Keratinocyte (primary cell): ENCODE measurements around the gene GAB2. TPM values are rescaled to one million over a fixed set of nuclear protein-coding genes. Genes with fewer than 3 reads are reported as not detected.

ENCODE experiments used
- DNase-seq: peaks from one replicate; pipeline ENCODE4 v3.0.0-alpha.2; 2011; ENCODE audit warnings: low read depth, missing footprints, low spot score
- FAIRE-seq: peaks from 2 replicates; lab custom pipeline; 2011; peaks lifted over from hg19 to GRCh38; lab: Jason Lieb, UNC
- H2AFZ ChIP-seq: 2 replicates; pipeline ENCODE4 v1.6.0; 2012; ENCODE audit warnings: low read length, control low read depth, inconsistent platforms; ENCODE audit not compliant: control insufficient read depth
- H3K27ac ChIP-seq: 2 replicates; pipeline ENCODE4 v1.5.1; 2011; ENCODE audit warnings: low read length; ENCODE audit not compliant: control insufficient read depth, insufficient read depth
- H3K27me3 ChIP-seq: 3 replicates; pipeline ENCODE4 v1.6.0; 2011; ENCODE audit warnings: low read length; ENCODE audit not compliant: control insufficient read depth, insufficient read depth; ENCODE audit errors: extremely low read depth
- H3K36me3 ChIP-seq, 2 experiments: 2 replicates in 1 of 2; 3 replicates in 1 of 2; pipeline ENCODE4 v1.5.1; 2011; ENCODE audit warnings: low read length in 2 of 2, mild to moderate bottlenecking in 1 of 2; ENCODE audit not compliant: control insufficient read depth in 2 of 2, insufficient read depth in 2 of 2; ENCODE audit errors: extremely low read depth in 1 of 2
- H3K4me1 ChIP-seq: 3 replicates; pipeline ENCODE4 v1.5.1; 2011; ENCODE audit warnings: low read length; ENCODE audit not compliant: control insufficient read depth, insufficient read depth; ENCODE audit errors: extremely low read depth
- H3K4me2 ChIP-seq: 3 replicates; pipeline ENCODE4 v1.6.0; 2011; ENCODE audit warnings: low read depth, low read length; ENCODE audit not compliant: control insufficient read depth, insufficient read depth; ENCODE audit errors: extremely low read depth
- H3K4me3 ChIP-seq, 3 experiments: fragments of 200-600 bp in 1 of 3; sonication (generic) in 1 of 3; 2 replicates in 2 of 3; 3 replicates in 1 of 3; pipeline ENCODE4 v1.5.1; 2011 to 2016; ENCODE audit warnings: low read length in 3 of 3, mild to moderate bottlenecking in 3 of 3, control low read depth in 2 of 3, inconsistent platforms in 1 of 3, low read depth in 1 of 3, mixed read lengths in 1 of 3, mixed run types in 1 of 3, moderate library complexity in 1 of 3; ENCODE audit not compliant: control insufficient read depth in 2 of 3, insufficient read depth in 2 of 3; ENCODE audit errors: extremely low read depth in 1 of 3
- H3K79me2 ChIP-seq: 2 replicates; pipeline ENCODE4 v1.6.0; 2012; ENCODE audit warnings: low read length; ENCODE audit not compliant: control insufficient read depth, insufficient read depth
- H3K9ac ChIP-seq: 3 replicates; pipeline ENCODE4 v1.6.0; 2011; ENCODE audit warnings: low read length; ENCODE audit not compliant: control insufficient read depth, insufficient read depth; ENCODE audit errors: extremely low read depth
- H3K9me1 ChIP-seq: 3 replicates; pipeline ENCODE4 v1.6.0; 2011; ENCODE audit warnings: low read length; ENCODE audit not compliant: control insufficient read depth, insufficient read depth; ENCODE audit errors: extremely low read depth
- H3K9me3 ChIP-seq: 2 replicates; pipeline ENCODE4 v1.5.1; 2012; ENCODE audit warnings: low read depth, low read length; ENCODE audit not compliant: control insufficient read depth
- H4K20me1 ChIP-seq: 3 replicates; pipeline ENCODE4 v1.6.0; 2011; ENCODE audit warnings: low read length; ENCODE audit not compliant: control insufficient read depth, insufficient read depth; ENCODE audit errors: extremely low read depth
- CTCF ChIP-seq, 3 experiments: IDR thresholded peaks in 1 of 3; conservative IDR thresholded peaks in 1 of 3; optimal IDR thresholded peaks in 1 of 3; 2 replicates in 2 of 3; 3 replicates in 1 of 3; pipeline versions ENCODE3 to v1.5.1; 2011; ENCODE audit warnings: low read length in 3 of 3, mild to moderate bottlenecking in 3 of 3, moderate library complexity in 2 of 3, control low read depth in 1 of 3, inconsistent platforms in 1 of 3; ENCODE audit not compliant: insufficient read depth in 2 of 3; ENCODE audit errors: extremely low read depth in 1 of 3
- EZH2 ChIP-seq: IDR thresholded peaks from one replicate; pipeline ENCODE4 v1.6.1; 2012; ENCODE audit warnings: inconsistent platforms, mild to moderate bottlenecking, low read length, moderate library complexity
- dilution Hi-C: fragments of 300-500 bp; cut with MboI; formaldehyde crosslinking; loops from one replicate; pipeline ENCODE4 v1.7.0; 2020; ENCODE audit warnings: low sequenced_read_pairs; ENCODE audit not compliant: extremely low pct_ligation_motif_present
- polyA plus RNA-seq, 5 experiments: library from polyadenylated mRNA; depleted of rRNA in 3 of 5; stranded (reverse) in 3 of 5; stranded (forward) in 1 of 5; unstranded in 1 of 5; fragments of >200 nt; gene quantifications; 1 replicate in 1 of 5; 2 replicates in 3 of 5; 3 replicates in 1 of 5; pipeline versions ENCODE4 v1.2.1 to v1.2.3, GENCODE V29; 2011 to 2012; ENCODE audit warnings: missing spikeins in 2 of 5, low read depth in 1 of 5, low replicate concordance in 1 of 5

Gene GAB2
- polyA plus RNA-seq, 1 donor (not counting 4 experiments of a cell fraction or from before 2014, with no cell fraction given): 0.68 TPM

DNA sequence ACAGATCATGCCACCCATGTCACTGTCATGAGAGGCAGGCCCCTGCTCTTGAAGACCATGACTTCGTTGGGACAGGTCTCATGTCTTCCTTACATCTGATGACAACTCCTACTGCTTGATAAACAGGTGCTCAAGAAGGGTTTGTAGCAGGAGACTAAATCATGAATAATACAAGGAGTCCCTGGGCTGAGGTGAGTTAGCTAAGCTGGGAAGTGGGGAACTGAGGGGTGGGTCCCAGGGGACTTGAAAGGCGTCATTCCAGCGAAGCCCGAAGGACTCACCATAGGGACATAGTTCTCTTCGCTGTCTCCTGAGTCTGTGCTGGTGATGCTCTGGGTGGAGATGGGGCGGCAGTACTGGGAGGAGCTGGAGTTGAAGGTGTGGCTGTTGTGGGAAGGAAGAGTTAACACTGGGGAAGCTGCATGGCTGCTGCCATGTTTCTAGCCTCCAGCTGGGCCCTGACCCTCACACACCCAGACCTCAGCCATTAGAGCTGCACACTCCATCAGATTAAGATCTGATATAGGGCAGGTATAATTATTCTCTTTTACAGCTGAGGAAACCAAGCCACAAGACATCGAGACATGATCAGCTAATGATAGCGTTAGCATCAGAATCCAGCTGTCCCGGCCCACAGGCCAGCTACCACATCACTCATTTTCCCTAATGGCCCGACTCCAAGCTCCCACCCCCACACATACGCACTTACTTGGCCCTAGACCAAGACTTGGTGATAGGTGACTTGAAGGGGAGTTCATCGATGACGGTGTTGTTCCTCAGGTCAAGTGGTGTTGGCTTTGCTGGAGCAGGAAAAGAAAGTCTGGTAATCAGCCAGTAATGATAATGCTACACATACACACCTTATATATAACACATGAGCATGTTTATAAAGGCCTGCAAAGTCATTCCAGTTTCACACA lies 196.0 kb downstream of the GAB2 start:
- dilution Hi-C loops: no loop called here
- no peaks in the 10 kb centered on the region for H3K27me3 ChIP-seq
- no peak overlapping the region for H3K4me2 ChIP-seq
- H3K79me2 ChIP-seq: no peaks in the 10 kb centered on the region
- H3K9ac ChIP-seq: no peak overlapping the region
- no peak overlapping the region for H2AFZ ChIP-seq
- H3K9me1 ChIP-seq: no peaks in the 10 kb centered on the region
- H3K27ac ChIP-seq: no peak overlapping the region
- no peak for DNase-seq
- no peaks in the 10 kb centered on the region for H3K9me3 ChIP-seq
- no peak for FAIRE-seq
- peaks cover 3% of the 10 kb centered on the region for H3K4me1 ChIP-seq
- H3K36me3 ChIP-seq: peaks cover 0 to 3% of the 10 kb centered on the region in 2 experiments
- no peak overlapping the region for H3K4me3 ChIP-seq
- TF ChIP-seq CTCF (optimal IDR thresholded peaks at IDR 0.05 in 1 of 3, IDR thresholded peaks at IDR 0.05 in 1 of 3, conservative IDR thresholded peaks at IDR 0.05 in 1 of 3; ENCODE audit: extremely low read depth in 1 of 3, insufficient read depth in 2 of 3, low read length in 3 of 3) (no peak), EZH2 (no peak)
- no peaks in the 10 kb centered on the region for H4K20me1 ChIP-seq

DNA sequence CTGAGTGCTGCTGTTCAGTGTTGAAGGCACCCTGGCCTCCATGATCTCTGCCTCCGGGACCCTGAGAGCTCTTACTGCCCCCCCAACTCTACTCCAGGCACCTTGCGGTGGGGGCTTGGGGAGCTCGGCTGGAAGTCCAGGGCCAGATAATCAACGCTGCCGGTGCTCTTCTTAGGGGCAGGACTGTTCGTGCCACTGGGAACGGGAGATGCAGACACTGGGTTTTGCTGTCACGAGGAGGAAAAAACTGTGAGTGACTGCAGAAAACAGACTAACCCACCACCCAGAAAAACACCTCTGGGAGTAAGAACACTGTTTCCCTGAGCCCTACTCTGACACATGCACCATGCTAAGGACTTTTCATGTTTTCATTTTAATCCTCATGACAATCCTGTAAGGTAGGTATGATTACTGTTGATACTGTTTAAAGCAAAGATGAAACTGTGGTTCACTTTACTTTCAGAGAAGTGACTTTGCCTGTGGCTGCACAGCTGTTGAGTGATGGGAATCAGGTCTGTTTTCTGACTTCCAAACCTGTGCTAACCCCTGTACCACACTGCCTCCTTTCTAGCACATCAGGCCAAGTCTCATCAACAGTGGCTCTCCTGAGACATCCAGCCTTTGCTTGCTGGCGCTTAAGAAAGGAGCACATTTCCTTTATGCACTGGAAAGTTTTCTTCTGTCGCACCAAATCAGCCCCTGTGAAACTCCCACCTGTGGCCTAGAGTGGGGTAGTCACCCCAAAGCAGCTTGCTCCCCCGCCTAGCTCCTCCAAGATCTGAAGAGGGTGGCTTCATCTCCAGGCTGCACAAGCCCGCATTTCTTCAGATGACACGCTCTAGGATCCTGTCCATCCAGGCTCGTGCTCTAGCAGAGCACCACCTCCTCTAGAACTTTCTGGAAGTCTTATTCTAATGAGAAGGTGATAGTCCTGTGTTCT lies 197.1 kb downstream of the GAB2 start:
- FAIRE-seq (no peak), DNase-seq (no peak)
- H3K79me2 ChIP-seq: no peaks in the 10 kb centered on the region
- H4K20me1 ChIP-seq: no peaks in the 10 kb centered on the region
- H3K9ac ChIP-seq: no peak overlapping the region
- H3K9me3 ChIP-seq: no peaks in the 10 kb centered on the region
- no peaks in the 10 kb centered on the region for H3K9me1 ChIP-seq
- TF ChIP-seq CTCF (optimal IDR thresholded peaks at IDR 0.05 in 1 of 3, IDR thresholded peaks at IDR 0.05 in 1 of 3, conservative IDR thresholded peaks at IDR 0.05 in 1 of 3; ENCODE audit: extremely low read depth in 1 of 3, insufficient read depth in 2 of 3, low read length in 3 of 3): no peak
- TF ChIP-seq EZH2: no peak
- peaks cover 4% of the 10 kb centered on the region for H3K4me1 ChIP-seq
- no peaks in the 10 kb centered on the region for H3K27me3 ChIP-seq
- no peak overlapping the region for H3K4me2 ChIP-seq
- H3K36me3 ChIP-seq: peaks cover 0 to 7% of the 10 kb centered on the region in 2 experiments
- H3K27ac ChIP-seq: no peak overlapping the region
- no peak overlapping the region for H3K4me3 ChIP-seq
- no peak overlapping the region for H2AFZ ChIP-seq
- dilution Hi-C loops: no loop called here
